ENCODE results near the gene LNPEP.

Gene LNPEP

GRCh38 chr5:96968074-96968473 is 32.2 kb downstream of the LNPEP start:
- Histone ChIP-seq H3K27ac (peak overlapping the region; percentile 31 to 54), H3K4me1 (peaks cover 0 to 68% (median 21%) of the 10 kb centered on the region in 4 donors), H3K27me3 (no peaks in the 10 kb centered on the region), H3K9me3 (no peaks in the 10 kb centered on the region), H3K4me3 (no peak overlapping the region), H3K36me3 (no peaks in the 10 kb centered on the region)
- DNase-seq, result no peak
- intact Hi-C loops (cut with DNase I; ENCODE audit: low total_unique reads), result no loop called here
- no peak for TF ChIP-seq CTCF (IDR thresholded peaks at IDR 0.05)

- Histone ChIP-seq H3K27me3 (no peaks in the 10 kb centered on the region), H3K9me3 (no peaks in the 10 kb centered on the region), H3K36me3 (no peaks in the 10 kb centered on the region), H3K4me1 (peaks cover 0 to 67% (median 20%) of the 10 kb centered on the region in 4 donors), H3K4me3 (no peak overlapping the region), H3K27ac (peak overlapping the region in 1 of 2 donors; percentile 54)
- intact Hi-C loops (cut with DNase I; ENCODE audit: low total_unique reads), result no loop called here
- no peak for TF ChIP-seq CTCF (IDR thresholded peaks at IDR 0.05)
- no peak for DNase-seq
These were observed 32.7 kb downstream of the LNPEP start for GRCh38 chr5:96968614-96969013.

GRCh38 chr5:96969366-96969765 is 33.5 kb downstream of the LNPEP start:
- Histone ChIP-seq H3K4me3 (peak overlapping the region in 1 of 2 donors; percentile 3), H3K4me1 (peaks cover 0 to 69% (median 23%) of the 10 kb centered on the region in 4 donors), H3K27me3 (no peaks in the 10 kb centered on the region), H3K27ac (peak overlapping the region in 1 of 2 donors; percentile 54), H3K36me3 (no peaks in the 10 kb centered on the region), H3K9me3 (no peaks in the 10 kb centered on the region)
- intact Hi-C loops (cut with DNase I; ENCODE audit: low total_unique reads), result no loop called here
- no peak for TF ChIP-seq CTCF (IDR thresholded peaks at IDR 0.05)
- no peak for DNase-seq

- no peak for DNase-seq
These were observed 36.9 kb downstream of the LNPEP start for GRCh38 chr5:96972599-96973334.

GRCh38 chr5:96973532-96974401 is 37.9 kb downstream of the LNPEP start:
- no peaks in the 10 kb centered on the region for H3K27me3 ChIP-seq
- H3K4me3 ChIP-seq, result no peak overlapping the region
- peaks cover 0 to 75% (median 18%) of the 10 kb centered on the region in 4 donors for H3K4me1 ChIP-seq
- intact Hi-C loops (cut with DNase I; ENCODE audit: low total_unique reads), result no loop called here
- no peak overlapping the region for H3K27ac ChIP-seq
- TF ChIP-seq CTCF (IDR thresholded peaks at IDR 0.05), result no peak
- no peaks in the 10 kb centered on the region for H3K36me3 ChIP-seq
- no peaks in the 10 kb centered on the region for H3K9me3 ChIP-seq
- DNase-seq, result no peak

More at GRCh38 chr5:96972599-96973334, 36.9 kb downstream of the LNPEP start:
- TF ChIP-seq CTCF (IDR thresholded peaks at IDR 0.05), result no peak
- Histone ChIP-seq H3K27me3 (no peaks in the 10 kb centered on the region), H3K4me1 (peaks cover 0 to 79% (median 25%) of the 10 kb centered on the region in 4 donors), H3K27ac (no peak overlapping the region), H3K4me3 (no peak overlapping the region), H3K9me3 (no peaks in the 10 kb centered on the region), H3K36me3 (no peaks in the 10 kb centered on the region)
- intact Hi-C loops (cut with DNase I; ENCODE audit: low total_unique reads), result no loop called here
